ENCODE results near the gene STK25.

Gene STK25

DNA sequence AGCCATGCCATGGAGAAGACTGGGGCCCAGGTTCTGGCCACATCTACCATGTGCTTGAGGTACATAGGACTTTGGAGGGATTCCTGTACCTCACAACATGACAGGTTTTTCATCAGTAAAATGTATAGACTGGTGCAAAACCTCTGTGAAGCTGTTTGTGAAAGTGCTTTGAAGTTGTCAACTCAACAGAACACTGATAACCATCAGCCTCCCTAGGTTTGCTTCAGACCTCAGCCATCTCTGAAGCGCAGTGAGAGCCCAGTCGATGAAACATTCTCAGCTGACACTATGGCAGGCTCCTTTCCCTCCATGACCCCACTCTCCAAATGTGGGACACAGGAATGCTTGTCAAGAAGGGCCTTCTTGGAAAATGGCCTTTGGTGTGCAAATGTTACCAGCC is 38.6 kb downstream of the STK25 start (continued):
- no peak for TF ChIP-seq PATZ1 (CRISPR knock-in tag; IDR thresholded peaks at IDR 0.05; ENCODE audit: borderline replicate concordance)
- TF ChIP-seq PPARA (CRISPR knock-in tag; IDR thresholded peaks at IDR 0.05; ENCODE audit: borderline replicate concordance): no peak
- TF ChIP-seq, protein P1, sequence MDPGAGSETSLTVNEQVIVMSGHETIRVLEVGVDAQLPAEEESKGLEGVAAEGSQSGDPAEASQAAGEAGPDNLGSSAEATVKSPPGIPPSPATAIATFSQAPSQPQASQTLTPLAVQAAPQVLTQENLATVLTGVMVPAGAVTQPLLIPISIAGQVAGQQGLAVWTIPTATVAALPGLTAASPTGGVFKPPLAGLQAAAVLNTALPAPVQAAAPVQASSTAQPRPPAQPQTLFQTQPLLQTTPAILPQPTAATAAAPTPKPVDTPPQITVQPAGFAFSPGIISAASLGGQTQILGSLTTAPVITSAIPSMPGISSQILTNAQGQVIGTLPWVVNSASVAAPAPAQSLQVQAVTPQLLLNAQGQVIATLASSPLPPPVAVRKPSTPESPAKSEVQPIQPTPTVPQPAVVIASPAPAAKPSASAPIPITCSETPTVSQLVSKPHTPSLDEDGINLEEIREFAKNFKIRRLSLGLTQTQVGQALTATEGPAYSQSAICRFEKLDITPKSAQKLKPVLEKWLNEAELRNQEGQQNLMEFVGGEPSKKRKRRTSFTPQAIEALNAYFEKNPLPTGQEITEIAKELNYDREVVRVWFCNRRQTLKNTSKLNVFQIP (CRISPR knock-in tag; IDR thresholded peaks at IDR 0.05; ENCODE audit: borderline replicate concordance, low read depth): no peak
- no peak for TF ChIP-seq ZFP3 (CRISPR knock-in tag; IDR thresholded peaks at IDR 0.05)
- TF ChIP-seq TCF4 (CRISPR knock-in tag; IDR thresholded peaks at IDR 0.05; ENCODE audit: borderline replicate concordance): no peak

- no peak for ATAC-seq
- TF ChIP-seq TOX (CRISPR knock-in tag; IDR thresholded peaks at IDR 0.05; ENCODE audit: borderline replicate concordance): no peak
- TF ChIP-seq ESRRG (CRISPR knock-in tag; IDR thresholded peaks at IDR 0.05): no peak
- TF ChIP-seq ZFP30 (CRISPR knock-in tag; IDR thresholded peaks at IDR 0.05): no peak
- no peak for TF ChIP-seq ZNF8 (CRISPR knock-in tag; IDR thresholded peaks at IDR 0.05)
- TF ChIP-seq ZFP3 (CRISPR knock-in tag; IDR thresholded peaks at IDR 0.05): no peak
- no peak for TF ChIP-seq GLIS3 (CRISPR knock-in tag; IDR thresholded peaks at IDR 0.05)
- TF ChIP-seq, protein P2, sequence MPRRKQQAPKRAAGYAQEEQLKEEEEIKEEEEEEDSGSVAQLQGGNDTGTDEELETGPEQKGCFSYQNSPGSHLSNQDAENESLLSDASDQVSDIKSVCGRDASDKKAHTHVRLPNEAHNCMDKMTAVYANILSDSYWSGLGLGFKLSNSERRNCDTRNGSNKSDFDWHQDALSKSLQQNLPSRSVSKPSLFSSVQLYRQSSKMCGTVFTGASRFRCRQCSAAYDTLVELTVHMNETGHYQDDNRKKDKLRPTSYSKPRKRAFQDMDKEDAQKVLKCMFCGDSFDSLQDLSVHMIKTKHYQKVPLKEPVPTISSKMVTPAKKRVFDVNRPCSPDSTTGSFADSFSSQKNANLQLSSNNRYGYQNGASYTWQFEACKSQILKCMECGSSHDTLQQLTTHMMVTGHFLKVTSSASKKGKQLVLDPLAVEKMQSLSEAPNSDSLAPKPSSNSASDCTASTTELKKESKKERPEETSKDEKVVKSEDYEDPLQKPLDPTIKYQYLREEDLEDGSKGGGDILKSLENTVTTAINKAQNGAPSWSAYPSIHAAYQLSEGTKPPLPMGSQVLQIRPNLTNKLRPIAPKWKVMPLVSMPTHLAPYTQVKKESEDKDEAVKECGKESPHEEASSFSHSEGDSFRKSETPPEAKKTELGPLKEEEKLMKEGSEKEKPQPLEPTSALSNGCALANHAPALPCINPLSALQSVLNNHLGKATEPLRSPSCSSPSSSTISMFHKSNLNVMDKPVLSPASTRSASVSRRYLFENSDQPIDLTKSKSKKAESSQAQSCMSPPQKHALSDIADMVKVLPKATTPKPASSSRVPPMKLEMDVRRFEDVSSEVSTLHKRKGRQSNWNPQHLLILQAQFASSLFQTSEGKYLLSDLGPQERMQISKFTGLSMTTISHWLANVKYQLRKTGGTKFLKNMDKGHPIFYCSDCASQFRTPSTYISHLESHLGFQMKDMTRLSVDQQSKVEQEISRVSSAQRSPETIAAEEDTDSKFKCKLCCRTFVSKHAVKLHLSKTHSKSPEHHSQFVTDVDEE (CRISPR knock-in tag; IDR thresholded peaks at IDR 0.05): no peak
- no peak for TF ChIP-seq ZC3H10 (CRISPR knock-in tag; IDR thresholded peaks at IDR 0.05)
- no peak for TF ChIP-seq ARNTL (CRISPR knock-in tag; IDR thresholded peaks at IDR 0.05; ENCODE audit: borderline replicate concordance, low read depth)
- no peak for TF ChIP-seq CSDC2 (CRISPR knock-in tag; IDR thresholded peaks at IDR 0.05)
- no peak for TF ChIP-seq RARB (CRISPR knock-in tag; IDR thresholded peaks at IDR 0.05)
- no peak for TF ChIP-seq OSR1 (CRISPR knock-in tag; IDR thresholded peaks at IDR 0.05)
- TF ChIP-seq ZNF565 (CRISPR knock-in tag; conservative IDR thresholded peaks at IDR 0.05; ENCODE audit: low read depth): no peak
Measured at GRCh38 chr2:241468476-241468781, 40.0 kb downstream of the STK25 start.

DNA sequence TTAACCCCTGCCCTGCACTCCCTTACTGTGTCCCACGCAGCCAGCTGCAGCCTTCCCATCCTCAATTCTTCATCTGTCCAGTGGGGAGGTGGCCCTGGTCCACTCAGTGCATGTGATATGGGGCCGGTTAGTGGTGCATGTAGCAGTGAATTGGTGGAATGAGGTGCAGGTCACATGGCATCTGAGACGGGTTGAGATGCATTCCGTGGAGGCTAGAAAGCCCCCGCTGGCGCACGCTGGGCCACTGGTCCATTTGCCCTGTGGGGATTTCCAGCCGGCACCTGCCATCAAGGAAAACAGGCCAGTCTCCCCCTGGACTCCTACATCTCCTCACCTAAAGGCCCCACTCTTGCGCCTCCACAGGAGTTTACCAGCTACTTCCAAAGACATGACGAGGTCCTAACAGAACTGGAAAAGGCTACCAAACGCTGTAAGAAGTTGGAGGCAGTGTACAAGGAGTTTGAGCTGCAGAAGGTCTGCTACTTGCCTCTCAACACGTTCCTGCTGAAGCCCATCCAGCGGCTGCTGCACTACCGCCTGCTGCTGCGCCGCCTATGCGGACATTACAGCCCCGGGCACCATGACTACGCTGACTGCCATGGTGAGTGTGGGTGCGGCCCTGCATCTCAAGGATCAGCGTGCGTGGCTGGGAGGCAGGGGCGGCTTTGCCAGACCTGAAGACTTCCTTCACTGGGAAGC is 40.5 kb downstream of the STK25 start:
- no peak for ATAC-seq

More for the DNA sequence above, 40.5 kb downstream of the STK25 start:
- TF ChIP-seq BACH2 (CRISPR knock-in tag; IDR thresholded peaks at IDR 0.05; ENCODE audit: borderline replicate concordance) (no peak), SNAI2 (CRISPR knock-in tag; IDR thresholded peaks at IDR 0.05) (no peak), ESRRG (CRISPR knock-in tag; IDR thresholded peaks at IDR 0.05) (no peak), ZFP30 (CRISPR knock-in tag; IDR thresholded peaks at IDR 0.05) (no peak), CREB5 (CRISPR knock-in tag; IDR thresholded peaks at IDR 0.05; ENCODE audit: low read depth) (no peak)
- TF ChIP-seq, protein P1 (CRISPR knock-in tag; IDR thresholded peaks at IDR 0.05; ENCODE audit: borderline replicate concordance, low read depth): no peak
